ENCODE results near the gene MAP3K13.

GRCh38 chr3:185330644-185331043, 32.3 kb upstream of the MAP3K13 start:
- TF ChIP-seq POLR2A (IDR thresholded peaks at IDR 0.05; ENCODE audit: borderline replicate concordance, extremely low read depth, insufficient read depth, insufficient read length) (no peak), EZH2 (IDR thresholded peaks at IDR 0.05) (no peak), ZFX (IDR thresholded peaks at IDR 0.05) (no peak), JUND (IDR thresholded peaks at IDR 0.05) (no peak), CTCF (IDR thresholded peaks at IDR 0.05 in 2 of 3, conservative IDR thresholded peaks at IDR 0.05 in 1 of 3; ENCODE audit: borderline replicate concordance in 1 of 3, insufficient read depth in 1 of 3, low read depth in 2 of 3, low read length in 2 of 3) (no peak), RAD21 (IDR thresholded peaks at IDR 0.05; ENCODE audit: low read depth) (no peak), MAX (IDR thresholded peaks at IDR 0.05) (no peak)

Data from HCT116 (cell line).